Astrocyte of the spinal cord (primary cell): ENCODE data around the gene WSCD2.

Experiments used
- DNase-seq: peaks from one replicate; pipeline ENCODE4 v3.0.0; 2011; ENCODE audit warnings: low read depth, low spot score
- H3K4me3 ChIP-seq: 2 replicates; pipeline ENCODE4 v1.5.1; 2011; ENCODE audit warnings: low read depth, mild to moderate bottlenecking, low read length, moderate library complexity
- CTCF ChIP-seq: IDR thresholded peaks from 2 replicates; pipeline ENCODE4 v1.5.1; 2012; ENCODE audit warnings: low read depth, mild to moderate bottlenecking, low read length, inconsistent platforms
- in situ Hi-C: cut with HindIII; loops from 2 replicates; pipeline ENCODE4 v1.10.0; 2017; ENCODE audit warnings: low sequenced_read_pairs

Gene WSCD2

GRCh38 chr12:108226866-108227265 lies 97.8 kb downstream of the WSCD2 start:
- in situ Hi-C loops = no loop called here
- no peak for TF ChIP-seq CTCF

GRCh38 chr12:108228746-108229145 lies 99.7 kb downstream of the WSCD2 start:
- in situ Hi-C loops = no loop called here
- no peak for TF ChIP-seq CTCF
- H3K4me3 ChIP-seq = no peak overlapping the region
- no peak for DNase-seq

More at GRCh38 chr12:108226866-108227265, 97.8 kb downstream of the WSCD2 start:
- no peak for DNase-seq
- no peak overlapping the region for H3K4me3 ChIP-seq

GRCh38 chr12:108231109-108231905 lies 102.2 kb downstream of the WSCD2 start:
- in situ Hi-C loops = no loop called here
- H3K4me3 ChIP-seq = no peak overlapping the region
- DNase-seq = no peak
- no peak for TF ChIP-seq CTCF

DNA sequence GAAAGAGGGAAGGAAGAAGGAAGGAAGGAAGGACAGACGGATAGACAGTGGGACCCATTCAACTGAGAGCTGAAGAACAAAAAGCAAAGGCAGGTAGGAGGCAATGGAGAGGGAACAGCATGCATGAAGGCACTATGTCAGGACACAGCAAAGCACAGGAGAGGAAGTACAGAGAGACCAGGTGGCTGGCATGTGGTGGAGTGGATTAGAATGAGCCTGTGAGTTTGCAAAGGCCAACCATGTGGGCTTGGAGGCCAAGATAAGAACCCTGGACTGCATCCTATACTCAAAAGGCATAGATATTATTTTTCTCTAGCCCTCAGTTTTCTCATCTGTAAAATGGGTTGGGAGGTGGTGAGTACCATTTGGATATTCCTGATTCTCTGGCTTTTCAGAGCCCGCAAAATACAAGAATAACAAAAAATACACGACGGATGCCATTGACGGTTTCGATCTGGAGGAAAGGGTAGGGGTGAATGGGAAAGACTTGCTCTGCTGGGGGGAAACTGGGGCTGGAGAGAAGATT lies 102.9 kb downstream of the WSCD2 start:
- H3K4me3 ChIP-seq = no peak overlapping the region
- no peak for DNase-seq
- in situ Hi-C loops = no loop called here
- no peak for TF ChIP-seq CTCF

DNA sequence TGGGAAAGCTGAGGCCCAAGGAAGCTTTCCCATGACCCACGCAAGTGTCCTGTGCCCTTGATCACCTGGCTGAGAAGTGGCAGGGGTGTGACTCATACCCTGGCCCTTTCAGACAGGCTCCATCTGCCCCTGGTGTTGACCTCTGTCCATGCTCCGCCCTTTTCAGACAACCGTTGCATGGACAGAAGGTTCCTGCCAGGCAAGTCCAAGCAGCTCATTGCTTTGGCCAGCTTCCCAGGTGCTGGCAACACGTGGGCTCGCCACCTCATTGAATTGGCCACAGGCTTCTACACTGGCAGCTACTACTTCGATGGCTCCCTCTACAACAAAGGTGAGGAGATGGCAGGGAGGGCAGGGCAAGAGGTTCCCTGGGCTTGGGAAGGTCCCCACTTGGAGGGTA lies 103.5 kb downstream of the WSCD2 start:
- H3K4me3 ChIP-seq = no peak overlapping the region
- TF ChIP-seq CTCF = no peak
- in situ Hi-C loops = no loop called here
- DNase-seq = no peak

- no peak for DNase-seq
- no peak for TF ChIP-seq CTCF
- in situ Hi-C loops = no loop called here
- H3K4me3 ChIP-seq = no peak overlapping the region
These were observed 105.1 kb downstream of the WSCD2 start for GRCh38 chr12:108234158-108234557.
